Caco-2 (cell line): Measurements from ENCODE around the gene SPAM1. TPM values are rescaled to one million over a fixed set of nuclear protein-coding genes. Genes with fewer than 3 reads are reported as not detected.

Experiments
- BruUV-seq: library from RNA; stranded (reverse); fragments of 400-500 nt; replicated peaks from 2 replicates; lab custom pipeline; 2021; lab: Mats Ljungman, UMichigan
- CTCF ChIA-PET: fragments of 300-600 bp; sonication (Branson Sonifier 250); formaldehyde crosslinking; loops from one replicate; lab custom pipeline; 2022; ENCODE audit warnings: antibody characterized with exemption; lab: Charles Lee
- POLR2A ChIA-PET: fragments of 300-600 bp; sonication (Branson Sonifier 250); formaldehyde crosslinking; loops from one replicate; lab custom pipeline; 2022; ENCODE audit warnings: antibody characterized with exemption; lab: Charles Lee
- DNase-seq, 2 experiments: peaks; one replicate each; pipeline versions ENCODE4 v3.0.0 to v3.0.0-alpha.2; 2020 to 2022
- H3K27me3 ChIP-seq: replicated peaks from 2 replicates; pipeline ENCODE4 v1.6.0; 2011; ENCODE audit warnings: low read length; ENCODE audit not compliant: control insufficient read depth, insufficient read depth
- H3K36me3 ChIP-seq: 2 replicates; pipeline ENCODE4 v1.5.1; 2011; ENCODE audit warnings: low read length; ENCODE audit not compliant: control insufficient read depth, insufficient read depth
- H3K4me1 ChIP-seq: fragments of 250-450 bp; sonication (Bioruptor Pico); 2 replicates; pipeline ENCODE4 v1.5.1; 2020; ENCODE audit warnings: mild to moderate bottlenecking
- H3K4me3 ChIP-seq: 2 replicates; pipeline ENCODE4 v1.5.1; 2011; ENCODE audit warnings: low read depth, mild to moderate bottlenecking, control low read depth, low read length
- H3K9me3 ChIP-seq: fragments of 250-450 bp; sonication (Bioruptor Pico); 2 replicates; pipeline ENCODE4 v1.5.1; 2020; ENCODE audit warnings: mild to moderate bottlenecking, moderate library complexity
- H3K27ac Mint-ChIP-seq: one replicate; pipeline ENCODE4 v1.8.0; 2022; ENCODE audit warnings: mixed read lengths; ENCODE audit not compliant: unreplicated experiment
- H3K27me3 Mint-ChIP-seq: one replicate; pipeline ENCODE4 v1.8.0; 2022; ENCODE audit warnings: mixed read lengths; ENCODE audit not compliant: insufficient read depth, unreplicated experiment
- H3K36me3 Mint-ChIP-seq: one replicate; pipeline ENCODE4 v1.8.0; 2022; ENCODE audit warnings: mild to moderate bottlenecking, mixed read lengths; ENCODE audit not compliant: insufficient read depth, unreplicated experiment
- H3K4me1 Mint-ChIP-seq: one replicate; pipeline ENCODE4 v1.8.0; 2022; ENCODE audit warnings: low read depth, mixed read lengths; ENCODE audit not compliant: unreplicated experiment
- H3K4me3 Mint-ChIP-seq: one replicate; pipeline ENCODE4 v1.8.0; 2022; ENCODE audit warnings: mild to moderate bottlenecking, moderate library complexity, mixed read lengths; ENCODE audit not compliant: unreplicated experiment
- H3K9me3 Mint-ChIP-seq: one replicate; pipeline ENCODE4 v1.8.0; 2022; ENCODE audit warnings: mixed read lengths; ENCODE audit not compliant: unreplicated experiment
- CTCF ChIP-seq, 2 experiments: fragments of 200-600 bp in 1 of 2; IDR thresholded peaks; 1 replicate in 1 of 2; 2 replicates in 1 of 2; pipeline versions ENCODE4 v1.5.1 to v1.8.0; 2011 to 2022; ENCODE audit warnings: antibody characterized with exemption in 1 of 2, control low read depth in 1 of 2, inconsistent platforms in 1 of 2, low read depth in 1 of 2, low read length in 1 of 2, mild to moderate bottlenecking in 1 of 2, moderate library complexity in 1 of 2; ENCODE audit not compliant: insufficient read depth in 1 of 2, severe bottlenecking in 1 of 2, unreplicated experiment in 1 of 2
- intact Hi-C: fragments of 100-400 bp; cut with micrococcal nuclease; formaldehyde crosslinking; loops from one replicate; pipeline ENCODE4 v1.10.0; 2022; ENCODE audit not compliant: unreplicated experiment
- total RNA-seq: library from RNA; stranded (reverse); gene quantifications from 2 replicates; pipeline ENCODE4 v1.2.3, GENCODE V29; 2022

Gene SPAM1
- total RNA-seq, 1 experiment from 2014 or later = not detected

- no peaks in the 10 kb centered on the region for H3K27me3 Mint-ChIP-seq
- Histone ChIP-seq H3K27me3 (no peaks in the 10 kb centered on the region), H3K9me3 (no peaks in the 10 kb centered on the region), H3K4me3 (no peak overlapping the region), H3K4me1 (peaks cover 16% of the 10 kb centered on the region), H3K36me3 (no peaks in the 10 kb centered on the region)
- H3K36me3 Mint-ChIP-seq = no peaks in the 10 kb centered on the region
- BruUV-seq = no TSS peak
- no peak overlapping the region for H3K4me3 Mint-ChIP-seq
- no peak for TF ChIP-seq CTCF (IDR thresholded peaks at IDR 0.05; ENCODE audit: insufficient read depth in 1 of 2, low read depth in 1 of 2, low read length in 1 of 2, severe bottlenecking in 1 of 2, unreplicated experiment in 1 of 2)
- no peaks in the 10 kb centered on the region for H3K4me1 Mint-ChIP-seq
- H3K9me3 Mint-ChIP-seq = peaks cover 12% of the 10 kb centered on the region
- ChIA-PET POLR2A (no interaction called here), CTCF (no interaction called here)
- no peak for DNase-seq
- intact Hi-C loops = no loop called here
- no peak overlapping the region for H3K27ac Mint-ChIP-seq
Measured at GRCh38 chr7:123987445-123987844, 62.4 kb downstream of the SPAM1 start.

- CTCF ChIA-PET = no interaction called here
- Mint-ChIP-seq H3K9me3 (peaks cover 12% of the 10 kb centered on the region), H3K4me3 (no peak overlapping the region), H3K4me1 (peaks cover 8% of the 10 kb centered on the region), H3K36me3 (no peaks in the 10 kb centered on the region), H3K27me3 (no peaks in the 10 kb centered on the region), H3K27ac (no peak overlapping the region)
- POLR2A ChIA-PET = no interaction called here
- TF ChIP-seq CTCF (IDR thresholded peaks at IDR 0.05; ENCODE audit: insufficient read depth in 1 of 2, low read depth in 1 of 2, low read length in 1 of 2, severe bottlenecking in 1 of 2, unreplicated experiment in 1 of 2) = no peak
- H3K4me3 ChIP-seq = no peak overlapping the region
- peaks cover under 1% of the 10 kb centered on the region for H3K4me1 ChIP-seq
- no peaks in the 10 kb centered on the region for H3K9me3 ChIP-seq
- no TSS peak for BruUV-seq
- no peaks in the 10 kb centered on the region for H3K36me3 ChIP-seq
- DNase-seq = no peak
- H3K27me3 ChIP-seq = no peaks in the 10 kb centered on the region
- intact Hi-C loops = no loop called here
Measured at GRCh38 chr7:123992913-123993518, 68.0 kb downstream of the SPAM1 start.

- intact Hi-C loops = no loop called here
- CTCF ChIA-PET = no interaction called here
- Histone ChIP-seq H3K36me3 (no peaks in the 10 kb centered on the region), H3K27me3 (no peaks in the 10 kb centered on the region), H3K4me3 (no peak overlapping the region), H3K4me1 (no peaks in the 10 kb centered on the region), H3K9me3 (no peaks in the 10 kb centered on the region)
- POLR2A ChIA-PET = no interaction called here
- Mint-ChIP-seq H3K36me3 (no peaks in the 10 kb centered on the region), H3K27me3 (no peaks in the 10 kb centered on the region), H3K27ac (no peak overlapping the region), H3K4me1 (peaks cover 8% of the 10 kb centered on the region), H3K9me3 (peaks cover 12% of the 10 kb centered on the region), H3K4me3 (no peak overlapping the region)
- BruUV-seq = no TSS peak
- no peak for DNase-seq
- no peak for TF ChIP-seq CTCF (IDR thresholded peaks at IDR 0.05; ENCODE audit: insufficient read depth in 1 of 2, low read depth in 1 of 2, low read length in 1 of 2, severe bottlenecking in 1 of 2, unreplicated experiment in 1 of 2)
Measured at GRCh38 chr7:123993996-123994395, 69.0 kb downstream of the SPAM1 start.
